Measurements from ENCODE around the gene CD58.

DNA sequence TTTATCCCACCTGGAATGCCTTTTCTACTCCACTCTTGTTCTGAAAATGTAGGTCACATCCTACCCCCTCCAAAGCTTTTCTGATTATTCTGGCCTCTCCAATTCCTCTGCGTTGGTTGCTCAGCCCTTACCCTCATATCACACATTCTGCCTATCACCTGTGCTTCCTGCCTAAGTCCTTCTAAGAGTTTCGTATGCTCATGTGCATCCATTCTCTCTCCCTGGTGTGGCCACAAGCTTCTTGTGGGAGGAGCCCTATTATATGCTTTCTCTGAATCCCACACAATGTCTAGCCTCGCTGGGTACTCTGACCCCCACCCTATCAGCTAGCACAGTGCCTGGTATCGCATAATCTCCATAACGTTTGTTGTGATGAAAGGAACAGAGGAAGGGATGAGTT lies 54.2 kb downstream of the CD58 start:
- TF ChIP-seq, protein P1, sequence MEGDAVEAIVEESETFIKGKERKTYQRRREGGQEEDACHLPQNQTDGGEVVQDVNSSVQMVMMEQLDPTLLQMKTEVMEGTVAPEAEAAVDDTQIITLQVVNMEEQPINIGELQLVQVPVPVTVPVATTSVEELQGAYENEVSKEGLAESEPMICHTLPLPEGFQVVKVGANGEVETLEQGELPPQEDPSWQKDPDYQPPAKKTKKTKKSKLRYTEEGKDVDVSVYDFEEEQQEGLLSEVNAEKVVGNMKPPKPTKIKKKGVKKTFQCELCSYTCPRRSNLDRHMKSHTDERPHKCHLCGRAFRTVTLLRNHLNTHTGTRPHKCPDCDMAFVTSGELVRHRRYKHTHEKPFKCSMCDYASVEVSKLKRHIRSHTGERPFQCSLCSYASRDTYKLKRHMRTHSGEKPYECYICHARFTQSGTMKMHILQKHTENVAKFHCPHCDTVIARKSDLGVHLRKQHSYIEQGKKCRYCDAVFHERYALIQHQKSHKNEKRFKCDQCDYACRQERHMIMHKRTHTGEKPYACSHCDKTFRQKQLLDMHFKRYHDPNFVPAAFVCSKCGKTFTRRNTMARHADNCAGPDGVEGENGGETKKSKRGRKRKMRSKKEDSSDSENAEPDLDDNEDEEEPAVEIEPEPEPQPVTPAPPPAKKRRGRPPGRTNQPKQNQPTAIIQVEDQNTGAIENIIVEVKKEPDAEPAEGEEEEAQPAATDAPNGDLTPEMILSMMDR (IDR thresholded peaks at IDR 0.05) = no peak
- no peak for TF ChIP-seq EP300 (IDR thresholded peaks at IDR 0.05)
